ENCODE measurements around the gene AQP10. TPM values are rescaled to one million over a fixed set of nuclear protein-coding genes. Genes with fewer than 3 reads are reported as not detected.
A peak's percentile ranks its signal among the peaks of the same experiment; 100 is the strongest.

AQP10 gene
- total and polyA plus RNA-seq, 9 of the 15 experiments (the other 6 are each of a cell fraction or from before 2014, with no cell fraction given), result 0.37 to 9.7 (median 1.9) TPM

DNA sequence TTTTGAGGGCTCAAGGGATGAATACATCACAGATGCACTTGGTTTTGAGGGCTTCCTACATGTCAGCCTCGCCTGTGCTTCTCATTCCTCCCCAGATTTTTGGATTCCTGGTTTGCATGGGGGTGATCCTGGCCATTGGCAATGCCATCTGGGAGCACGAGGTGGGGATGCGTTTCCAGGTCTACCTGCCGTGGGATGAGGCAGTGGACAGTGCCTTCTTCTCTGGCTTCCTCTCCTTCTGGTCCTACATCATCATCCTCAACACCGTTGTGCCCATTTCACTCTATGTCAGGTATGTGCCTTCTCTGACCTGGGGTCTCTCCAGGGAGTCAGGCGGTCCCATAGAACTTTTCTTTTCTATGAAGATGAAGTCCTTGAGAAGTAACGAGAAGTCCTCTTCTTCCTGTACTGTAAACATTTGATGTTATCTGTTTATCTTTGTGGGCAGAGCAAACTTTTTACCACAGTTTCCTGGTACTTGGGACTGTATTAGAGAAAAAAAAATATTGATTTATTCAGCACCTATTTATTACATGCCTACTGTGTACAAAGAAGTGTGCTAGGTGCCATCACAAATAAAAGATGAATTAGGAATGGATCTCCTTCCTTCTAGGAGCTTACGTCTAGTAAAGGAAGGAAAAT lies 16.5 kb downstream of the AQP10 start (continued):
- TF ChIP-seq, protein P1, sequence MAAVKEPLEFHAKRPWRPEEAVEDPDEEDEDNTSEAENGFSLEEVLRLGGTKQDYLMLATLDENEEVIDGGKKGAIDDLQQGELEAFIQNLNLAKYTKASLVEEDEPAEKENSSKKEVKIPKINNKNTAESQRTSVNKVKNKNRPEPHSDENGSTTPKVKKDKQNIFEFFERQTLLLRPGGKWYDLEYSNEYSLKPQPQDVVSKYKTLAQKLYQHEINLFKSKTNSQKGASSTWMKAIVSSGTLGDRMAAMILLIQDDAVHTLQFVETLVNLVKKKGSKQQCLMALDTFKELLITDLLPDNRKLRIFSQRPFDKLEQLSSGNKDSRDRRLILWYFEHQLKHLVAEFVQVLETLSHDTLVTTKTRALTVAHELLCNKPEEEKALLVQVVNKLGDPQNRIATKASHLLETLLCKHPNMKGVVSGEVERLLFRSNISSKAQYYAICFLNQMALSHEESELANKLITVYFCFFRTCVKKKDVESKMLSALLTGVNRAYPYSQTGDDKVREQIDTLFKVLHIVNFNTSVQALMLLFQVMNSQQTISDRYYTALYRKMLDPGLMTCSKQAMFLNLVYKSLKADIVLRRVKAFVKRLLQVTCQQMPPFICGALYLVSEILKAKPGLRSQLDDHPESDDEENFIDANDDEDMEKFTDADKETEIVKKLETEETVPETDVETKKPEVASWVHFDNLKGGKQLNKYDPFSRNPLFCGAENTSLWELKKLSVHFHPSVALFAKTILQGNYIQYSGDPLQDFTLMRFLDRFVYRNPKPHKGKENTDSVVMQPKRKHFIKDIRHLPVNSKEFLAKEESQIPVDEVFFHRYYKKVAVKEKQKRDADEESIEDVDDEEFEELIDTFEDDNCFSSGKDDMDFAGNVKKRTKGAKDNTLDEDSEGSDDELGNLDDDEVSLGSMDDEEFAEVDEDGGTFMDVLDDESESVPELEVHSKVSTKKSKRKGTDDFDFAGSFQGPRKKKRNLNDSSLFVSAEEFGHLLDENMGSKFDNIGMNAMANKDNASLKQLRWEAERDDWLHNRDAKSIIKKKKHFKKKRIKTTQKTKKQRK (IDR thresholded peaks at IDR 0.05; ENCODE audit: borderline replicate concordance, low read depth, low read length), result no peak
- TF ChIP-seq ARID1B (IDR thresholded peaks at IDR 0.05), result no peak

DNA sequence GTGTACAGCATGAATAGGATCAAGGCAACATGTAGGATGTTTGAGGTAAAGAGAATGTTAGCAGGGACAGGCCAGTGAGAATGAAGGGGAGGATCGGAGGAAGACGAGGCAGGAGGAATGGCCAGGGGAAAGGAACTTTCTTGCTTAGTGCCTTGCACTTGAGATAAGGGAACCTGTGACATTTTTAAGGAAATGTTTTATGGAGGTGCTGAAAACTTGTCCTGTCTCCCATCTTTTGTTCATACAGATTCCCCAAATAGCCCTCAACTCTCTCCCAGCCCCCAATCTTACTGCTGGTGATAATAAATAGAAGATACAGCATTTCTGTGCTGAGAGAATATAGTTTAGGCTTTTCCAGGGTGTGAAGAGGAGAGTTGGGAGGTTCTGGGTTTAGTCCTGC lies 18.0 kb downstream of the AQP10 start:
- Histone ChIP-seq H3K27ac (ENCODE audit: extremely low read depth, low read depth, low read length) (no peak overlapping the region), H3K79me2 (ENCODE audit: control insufficient read depth, insufficient read depth, low read length) (no peaks in the 10 kb centered on the region), H3K9ac (ENCODE audit: insufficient read depth in 1 of 2, low read depth in 2 of 2, low read length in 2 of 2) (no peak overlapping the region), H3K4me1 (replicated peaks in 1 of 2; ENCODE audit: control insufficient read depth in 2 of 2, insufficient read depth in 2 of 2, low read length in 2 of 2) (peaks cover 5 to 14% of the 10 kb centered on the region in 2 experiments), H3K9me3 (replicated peaks; ENCODE audit: control insufficient read depth, insufficient read depth, low read depth, low read length) (no peaks in the 10 kb centered on the region), H4K20me1 (replicated peaks; ENCODE audit: control insufficient read depth, insufficient read depth, low read length) (no peaks in the 10 kb centered on the region), H3K4me2 (ENCODE audit: insufficient read depth, low read length) (no peak overlapping the region), H2AFZ (ENCODE audit: low read depth, low read length) (no peak overlapping the region), H3K27me3 (ENCODE audit: control insufficient read depth in 2 of 2, insufficient read depth in 2 of 2, low read length in 2 of 2) (no peaks in the 10 kb centered on the region), H3K9me1 (ENCODE audit: control insufficient read depth, insufficient read depth, low read length) (no peaks in the 10 kb centered on the region), H3K4me3 (no peak overlapping the region), H3K36me3 (ENCODE audit: control insufficient read depth, insufficient read depth, low read length) (peaks cover 78% of the 10 kb centered on the region)
- ChIA-PET CTCF (ENCODE audit: low intra/inter-chr PET ratio) (interaction anchor here (0.7 kb wide), 1 partner anchor 133 kb away, joined by 3 read pairs; no protein-coding TSS in a partner anchor), POLR2A (interaction anchor here (0.6 kb wide), 1 partner anchor 986 kb away, joined by 3 read pairs; no protein-coding TSS in a partner anchor)
- ATAC-seq (no peak), FAIRE-seq (peak; percentile 46), DNase-seq (ENCODE audit: extremely low read depth in 1 of 4, low spot score in 3 of 4) (peak in 1 of 4 experiments; percentile 32)
- 21% methylated on average over 2 of the region's 2 CpGs for WGBS (ENCODE audit: insufficient coverage, low coverage, missing lambda C conversion rate)
- in situ Hi-C loops (cut with MboI), result loop anchor here (5.0 kb wide), 2 partner anchors 62 to 147 kb away; partner anchors contain the start of gene TPM3
- intact Hi-C loops (cut with micrococcal nuclease), result no loop called here
- no TSS peak for BruUV-seq (replicated peaks)
- TF ChIP-seq, protein P2, sequence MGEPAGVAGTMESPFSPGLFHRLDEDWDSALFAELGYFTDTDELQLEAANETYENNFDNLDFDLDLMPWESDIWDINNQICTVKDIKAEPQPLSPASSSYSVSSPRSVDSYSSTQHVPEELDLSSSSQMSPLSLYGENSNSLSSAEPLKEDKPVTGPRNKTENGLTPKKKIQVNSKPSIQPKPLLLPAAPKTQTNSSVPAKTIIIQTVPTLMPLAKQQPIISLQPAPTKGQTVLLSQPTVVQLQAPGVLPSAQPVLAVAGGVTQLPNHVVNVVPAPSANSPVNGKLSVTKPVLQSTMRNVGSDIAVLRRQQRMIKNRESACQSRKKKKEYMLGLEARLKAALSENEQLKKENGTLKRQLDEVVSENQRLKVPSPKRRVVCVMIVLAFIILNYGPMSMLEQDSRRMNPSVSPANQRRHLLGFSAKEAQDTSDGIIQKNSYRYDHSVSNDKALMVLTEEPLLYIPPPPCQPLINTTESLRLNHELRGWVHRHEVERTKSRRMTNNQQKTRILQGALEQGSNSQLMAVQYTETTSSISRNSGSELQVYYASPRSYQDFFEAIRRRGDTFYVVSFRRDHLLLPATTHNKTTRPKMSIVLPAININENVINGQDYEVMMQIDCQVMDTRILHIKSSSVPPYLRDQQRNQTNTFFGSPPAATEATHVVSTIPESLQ (CRISPR knock-in tag; IDR thresholded peaks at IDR 0.05), result no peak
- TF ChIP-seq CBFA2T3 (IDR thresholded peaks at IDR 0.05) (0 out of 2 replicates have a peak, but pooled peaks have one; percentile 13), POLR3A (IDR thresholded peaks at IDR 0.05; ENCODE audit: borderline replicate concordance, extremely low read depth, insufficient read depth, insufficient read length) (no peak)
